HG02642 (cell line): ENCODE measurements around the gene ZSWIM3.
"Not testable (repeated sequence)": the region's sequence is repeated elsewhere in the genome, so short reads cannot be mapped to it uniquely, and the experiment has no call there.

ENCODE experiments used
- ATAC-seq: cut with Tn5 transposase; IDR thresholded peaks from one replicate; pipeline ENCODE4 v1.9.1; 2021; ENCODE audit warnings: mild to moderate bottlenecking; ENCODE audit not compliant: unreplicated experiment, poor library complexity

The ZSWIM3 gene

GRCh38 chr20:45859916-45860315 is 2.5 kb downstream of the ZSWIM3 start:
- no peak for ATAC-seq

GRCh38 chr20:45860560-45861220 is 3.3 kb downstream of the ZSWIM3 start:
- no peak for ATAC-seq

- ATAC-seq, result no peak
These were observed 4.0 kb downstream of the ZSWIM3 start for GRCh38 chr20:45861221-45862075.

- ATAC-seq, result no peak
These were observed 6.4 kb downstream of the ZSWIM3 start for GRCh38 chr20:45863543-45864470.

- ATAC-seq, result no peak
These were observed 9.0 kb downstream of the ZSWIM3 start for GRCh38 chr20:45866454-45866853.

GRCh38 chr20:45867136-45867818 is 9.9 kb downstream of the ZSWIM3 start:
- no peak for ATAC-seq

GRCh38 chr20:45867819-45868176 is 10.4 kb downstream of the ZSWIM3 start:
- ATAC-seq, result no peak

- no peak for ATAC-seq
These were observed 15.2 kb downstream of the ZSWIM3 start for GRCh38 chr20:45872626-45873025.

GRCh38 chr20:45873409-45874103 is 16.1 kb downstream of the ZSWIM3 start:
- no peak for ATAC-seq

- ATAC-seq, result not testable (repeated sequence)
These were observed 16.7 kb downstream of the ZSWIM3 start for GRCh38 chr20:45874104-45874481.

- ATAC-seq, result no peak
These were observed 17.2 kb downstream of the ZSWIM3 start for GRCh38 chr20:45874576-45874975.

GRCh38 chr20:45878076-45878761 is 20.8 kb downstream of the ZSWIM3 start:
- ATAC-seq, result no peak

GRCh38 chr20:45880988-45881788 is 23.8 kb downstream of the ZSWIM3 start, which contains the start of gene ZSWIM1:
Gene ZSWIM1 (plus strand): TSS chr20:45881227. CDS start chr20:45882593, 1,366 bp downstream.
- ATAC-seq, result peak; percentile 98

- no peak for ATAC-seq
These were observed 25.2 kb downstream of the ZSWIM3 start for GRCh38 chr20:45882469-45883099.

GRCh38 chr20:45883100-45883469 is 25.7 kb downstream of the ZSWIM3 start:
- ATAC-seq, result no peak

- no peak for ATAC-seq
These were observed 29.4 kb downstream of the ZSWIM3 start for GRCh38 chr20:45886590-45887345.

GRCh38 chr20:45887346-45887715 is 29.9 kb downstream of the ZSWIM3 start, which contains the start of gene SPATA25:
Gene SPATA25 (minus strand): TSS chr20:45887622. CDS start chr20:45887590, 32 bp downstream.
- no peak for ATAC-seq
